ENCODE data around the gene NTRK2.

GRCh38 chr9:84779883-84780282, 110.4 kb downstream of the NTRK2 start:
- TF ChIP-seq CTCF (conservative IDR thresholded peaks at IDR 0.05; ENCODE audit: low read length): no peak
- no peak for TF ChIP-seq EZH2phosphoT487 (IDR thresholded peaks at IDR 0.05; ENCODE audit: borderline replicate concordance, low read depth, low read length)

Data from OCI-LY7 (cell line).